GM19452 (cell line): ENCODE results near the gene CTSF.
"Not testable (repeated sequence)": the region's sequence is repeated elsewhere in the genome, so short reads cannot be mapped to it uniquely, and the experiment has no call there.

Experiments
- ATAC-seq: cut with Tn5 transposase; IDR thresholded peaks from one replicate; pipeline ENCODE4 v1.9.1; 2021; ENCODE audit not compliant: unreplicated experiment

The CTSF gene

DNA sequence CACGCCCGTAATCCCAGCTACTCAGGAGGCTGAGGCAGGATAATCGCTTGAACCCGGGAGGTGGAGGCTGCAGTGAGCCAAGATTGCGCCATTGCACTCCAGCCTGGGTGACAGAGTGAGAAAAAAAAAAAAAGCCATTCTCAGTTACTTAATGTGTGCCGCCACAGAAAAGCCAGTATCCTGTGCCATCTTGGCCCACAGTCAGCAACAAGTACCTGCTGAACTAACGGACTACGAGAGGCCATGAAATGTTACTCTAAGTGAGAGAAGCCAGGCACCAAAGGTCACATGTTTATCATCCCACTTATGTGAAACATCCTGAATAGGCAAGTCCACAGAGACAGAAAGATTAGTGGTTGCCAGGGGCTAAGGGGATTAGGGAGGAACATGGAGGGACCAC, 27.8 kb downstream of the CTSF start:
- not testable (repeated sequence) for ATAC-seq

DNA sequence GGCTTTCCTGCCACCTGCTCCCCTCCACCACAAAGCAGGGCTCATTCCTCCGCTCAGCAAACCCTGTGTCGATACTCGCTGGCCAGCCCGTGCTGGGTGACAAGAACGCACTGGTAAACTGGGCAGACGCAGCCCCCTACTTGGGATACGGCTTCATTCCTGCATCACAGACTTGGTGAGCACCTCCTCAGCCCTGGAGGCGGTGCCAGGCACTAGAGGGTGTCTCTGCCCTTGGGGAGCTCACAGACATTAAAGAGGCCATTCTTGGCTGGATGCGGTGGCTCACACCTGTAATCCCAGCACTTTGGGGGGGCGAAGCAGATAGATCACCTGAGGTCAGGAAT, 28.6 kb downstream of the CTSF start:
- no peak for ATAC-seq

DNA sequence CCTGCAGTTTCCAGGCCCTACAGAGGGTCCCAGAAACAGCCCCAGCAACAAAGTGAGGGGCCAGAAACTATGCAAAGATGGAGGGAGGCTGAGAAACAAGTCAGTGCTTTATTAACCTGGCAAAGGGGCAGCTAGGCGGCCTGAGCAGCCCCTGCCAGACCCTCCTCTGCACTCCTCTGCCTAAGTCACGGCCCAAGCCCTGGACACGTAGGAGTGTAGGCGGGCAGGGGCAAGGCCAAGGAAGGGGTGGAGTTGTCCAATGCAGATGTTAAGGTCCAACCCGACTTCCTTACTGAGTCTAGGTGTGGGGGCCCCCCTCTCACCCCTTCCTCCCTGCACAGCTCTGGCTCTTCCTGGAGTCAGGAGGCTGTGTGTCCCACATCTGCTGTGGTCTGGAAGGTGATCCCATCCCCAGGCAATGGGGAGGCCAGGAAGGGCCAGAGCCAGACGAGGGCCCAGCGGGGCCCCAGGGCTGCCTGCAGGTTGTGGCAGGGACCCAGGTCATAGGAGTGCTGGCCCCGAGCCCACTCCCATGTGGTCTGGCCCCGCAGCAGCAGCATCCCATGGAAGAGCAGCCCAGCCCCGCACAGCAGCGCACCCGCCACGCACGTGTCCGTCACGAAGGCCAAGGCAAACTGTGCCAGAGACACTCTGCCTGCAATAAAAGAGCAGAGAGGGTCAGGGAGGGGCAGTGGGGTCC, 29.1 kb downstream of the CTSF start:
- no peak for ATAC-seq

DNA sequence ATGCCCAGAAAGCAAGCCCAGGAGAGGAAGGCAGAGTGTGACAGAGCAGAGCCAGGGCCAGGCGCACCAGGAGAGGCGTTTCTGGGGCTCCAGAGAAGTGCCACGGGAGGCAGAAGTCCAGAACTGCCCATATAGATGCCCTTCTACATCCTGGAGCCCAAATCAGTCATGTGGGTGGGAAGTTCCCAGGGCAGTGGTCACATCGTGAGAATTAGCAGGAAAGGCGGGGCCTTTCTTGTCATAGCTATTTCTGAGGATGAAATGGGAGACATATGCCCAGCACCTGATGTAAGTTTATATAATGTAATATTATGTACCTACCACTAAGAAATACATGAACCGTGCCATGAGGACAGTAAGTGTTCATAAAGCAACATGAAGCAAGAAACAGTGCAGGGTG, 35.6 kb downstream of the CTSF start:
- ATAC-seq: no peak

DNA sequence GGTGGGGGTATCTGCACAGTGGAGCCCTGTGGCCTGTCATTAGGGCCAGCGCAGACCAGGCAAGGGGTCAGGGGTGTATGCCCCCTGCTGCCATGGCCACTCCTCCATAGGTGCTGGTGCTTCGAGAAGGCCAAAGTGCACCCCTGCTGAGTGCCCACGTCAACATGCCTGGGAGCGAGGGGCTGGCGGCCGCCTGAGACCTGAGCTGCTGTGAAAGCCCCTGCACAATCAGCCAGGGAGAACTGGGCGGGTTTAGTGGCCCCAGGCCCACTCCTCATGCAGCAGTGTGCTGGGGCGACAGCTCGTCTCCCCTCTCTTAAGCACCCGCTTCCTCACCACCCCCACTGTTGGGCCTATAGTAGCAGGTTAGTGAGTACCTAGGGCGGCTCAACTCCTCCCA, 36.6 kb downstream of the CTSF start:
- ATAC-seq: no peak

DNA sequence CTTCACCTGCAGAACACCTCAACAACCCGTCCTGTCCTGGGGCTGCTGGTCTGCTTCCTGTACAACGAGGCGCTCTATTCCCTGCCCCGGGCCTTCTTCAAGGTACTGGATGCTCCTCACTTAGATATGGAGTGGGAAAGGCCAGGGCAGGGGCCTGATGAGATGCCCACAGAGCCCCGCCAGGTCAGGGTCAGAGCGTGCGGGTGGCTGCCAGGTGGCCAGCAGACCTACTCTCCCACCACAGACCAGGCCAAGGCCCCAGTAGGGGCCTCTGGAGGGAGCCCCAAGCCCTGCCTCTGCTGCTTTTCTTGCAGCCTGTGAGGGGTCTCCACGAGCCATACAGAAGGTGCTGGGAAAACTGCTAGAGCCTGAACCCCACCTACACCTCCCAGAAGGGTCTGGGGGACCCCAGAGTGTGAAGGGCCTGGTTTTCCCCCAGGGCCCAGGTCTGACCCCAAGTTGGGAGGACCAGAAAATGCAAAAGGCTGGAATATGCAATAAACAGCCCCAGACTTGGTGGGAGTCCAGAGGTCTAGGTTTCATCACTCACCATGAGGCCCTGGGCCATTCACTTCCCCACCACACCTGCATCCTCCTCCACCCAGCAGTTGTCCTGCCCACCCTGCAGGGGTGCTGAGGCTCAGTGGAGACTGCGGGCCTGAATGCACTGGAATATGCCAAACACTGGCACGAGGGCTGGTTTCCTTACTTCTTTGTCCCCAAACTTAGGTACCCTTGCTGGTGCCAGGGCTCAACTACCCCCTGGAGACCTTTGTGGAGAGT, 37.3 kb downstream of the CTSF start:
- ATAC-seq: no peak

DNA sequence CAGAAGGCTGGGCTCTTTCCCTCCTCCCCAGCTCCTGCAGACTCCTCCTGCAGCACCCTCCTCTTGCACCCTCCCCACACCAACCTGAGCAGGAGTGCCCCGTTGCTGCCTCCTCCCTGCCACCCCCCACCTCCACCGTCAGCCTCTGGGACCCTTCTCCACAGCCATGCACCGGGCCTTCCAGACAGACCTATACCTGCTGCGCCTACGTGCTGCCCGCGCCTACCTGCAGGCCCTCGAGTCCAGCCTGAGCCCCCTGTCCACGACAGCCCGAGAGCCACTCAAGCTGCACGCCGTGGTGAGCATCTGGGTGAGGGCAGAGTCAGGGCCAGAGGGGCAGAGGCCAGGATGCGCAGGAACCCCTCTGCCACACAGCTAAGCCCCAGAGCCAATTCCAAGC, 38.8 kb downstream of the CTSF start:
- no peak for ATAC-seq

DNA sequence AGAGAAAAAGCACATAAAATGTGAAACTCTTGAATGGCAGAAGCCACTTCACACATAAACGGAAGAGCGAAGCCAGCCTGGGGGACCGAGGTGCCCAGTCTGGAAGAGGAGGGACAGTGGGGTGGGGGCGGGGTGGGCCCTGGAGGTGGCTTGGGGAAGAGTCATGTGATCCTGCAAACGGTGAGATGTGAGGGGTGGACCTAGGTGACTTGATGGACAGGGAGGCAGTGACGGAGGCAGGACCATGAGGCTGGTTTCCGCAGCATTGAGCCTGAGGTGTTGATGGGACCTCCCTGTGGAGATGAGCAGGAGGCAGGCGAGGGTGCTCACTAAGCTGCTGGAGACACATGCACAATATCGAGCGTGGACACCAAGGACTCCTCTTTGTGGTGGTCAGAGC, 39.3 kb downstream of the CTSF start:
- no peak for ATAC-seq

DNA sequence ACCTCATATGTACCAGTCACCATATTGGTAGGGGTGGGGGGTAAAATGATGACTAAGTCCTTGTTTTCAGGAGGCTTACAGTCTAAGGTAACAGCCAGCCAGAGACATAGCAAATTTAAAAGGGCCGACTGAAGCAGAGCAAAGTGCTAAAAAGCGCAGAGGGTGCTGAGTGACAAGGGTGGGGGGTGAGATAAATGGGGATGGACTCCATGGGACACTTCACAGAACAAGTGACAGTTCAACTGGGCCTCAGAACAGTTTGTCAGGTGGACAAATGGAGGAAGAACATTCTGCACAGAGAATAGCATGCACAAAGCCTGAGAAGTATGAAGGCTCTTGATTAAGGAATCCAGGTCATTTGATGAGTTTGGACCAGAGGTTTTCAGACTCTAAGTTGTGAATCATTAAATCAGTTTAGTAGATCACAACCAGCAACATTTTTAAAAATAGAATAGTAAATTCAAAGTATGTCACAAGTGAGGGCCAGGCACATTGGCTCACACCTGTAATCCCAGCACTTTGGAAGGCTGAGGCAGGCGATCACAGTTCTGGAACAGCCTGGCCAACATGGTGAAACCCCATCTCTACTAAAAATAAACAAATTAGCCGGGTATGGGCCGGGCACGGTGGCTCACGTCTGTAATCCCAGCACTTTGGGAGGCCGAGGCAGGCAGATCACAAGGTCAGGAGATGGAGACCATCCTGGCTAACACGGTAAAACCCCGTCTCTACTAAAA, 43.9 kb downstream of the CTSF start:
- ATAC-seq: no peak

DNA sequence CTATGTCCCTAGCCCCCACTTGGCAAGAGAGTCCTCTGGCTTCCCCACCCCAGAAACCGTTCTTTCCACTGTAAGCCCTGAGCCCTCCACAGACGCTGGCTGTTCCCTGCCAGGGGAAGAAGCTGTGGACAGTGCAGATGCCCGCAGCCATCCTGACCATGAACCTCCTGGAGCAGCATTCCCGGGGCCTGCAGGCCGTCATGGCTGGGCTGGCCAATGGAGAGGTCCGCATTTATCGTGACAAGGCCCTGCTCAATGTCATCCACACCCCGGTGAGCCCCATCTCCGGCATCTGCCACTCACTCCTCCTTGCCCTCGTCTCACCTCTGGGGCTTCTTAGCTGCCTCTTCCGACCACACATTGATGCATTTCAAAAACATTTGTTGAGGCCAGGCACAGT, 44.8 kb downstream of the CTSF start:
- no peak for ATAC-seq
